ENCODE results near the gene OR10A3.

OR10A3 gene

DNA sequence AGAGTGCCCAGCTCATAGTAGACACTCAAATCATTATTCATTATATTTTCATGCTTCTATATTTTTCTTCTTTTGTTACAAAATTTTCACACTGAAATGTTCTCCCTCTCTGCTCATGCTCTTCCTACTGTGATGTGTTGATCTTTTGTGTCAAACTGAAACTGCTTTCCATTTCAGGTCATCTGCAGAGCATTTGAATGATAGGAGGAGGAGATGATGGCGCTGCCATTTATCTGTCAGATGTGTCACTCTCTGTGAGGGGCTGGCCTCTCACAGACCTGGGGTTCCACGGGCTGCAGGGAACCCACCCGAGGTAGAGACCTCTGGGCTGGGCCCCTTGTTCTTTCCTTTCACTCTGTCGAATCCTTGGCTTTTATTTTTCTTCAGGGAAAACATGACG, 51.5 kb downstream of the OR10A3 start:
- Histone ChIP-seq H3K4me1 (ENCODE audit: control insufficient read depth, low read depth, low read length) (no peaks in the 10 kb centered on the region), H3K9me3 (ENCODE audit: control insufficient read depth, low read depth, low read length) (no peaks in the 10 kb centered on the region), H3K27ac (ENCODE audit: low read length) (no peak overlapping the region), H3K27me3 (ENCODE audit: control insufficient read depth, insufficient read depth, low read length) (no peaks in the 10 kb centered on the region), H3K36me3 (ENCODE audit: control insufficient read depth, low read depth, low read length) (no peaks in the 10 kb centered on the region), H3K4me3 (ENCODE audit: low read length) (no peak overlapping the region), H3K9ac (ENCODE audit: low read length) (no peak overlapping the region)

Data from iPS-18a (cell line).